Measurements from ENCODE around the gene ERVFRD-1.
"Not testable (repeated sequence)": the region's sequence is repeated elsewhere in the genome, so short reads cannot be mapped to it uniquely, and the experiment has no call there.

GRCh38 chr6:11115808-11116536 is 4.4 kb upstream of the ERVFRD-1 start:
- TF ChIP-seq PATZ1 (CRISPR knock-in tag; IDR thresholded peaks at IDR 0.05; ENCODE audit: borderline replicate concordance); CSDC2 (CRISPR knock-in tag; IDR thresholded peaks at IDR 0.05); PPARA (CRISPR knock-in tag; IDR thresholded peaks at IDR 0.05; ENCODE audit: borderline replicate concordance); ZNF565 (CRISPR knock-in tag; conservative IDR thresholded peaks at IDR 0.05; ENCODE audit: low read depth); BACH2 (CRISPR knock-in tag; IDR thresholded peaks at IDR 0.05; ENCODE audit: borderline replicate concordance); ARNTL (CRISPR knock-in tag; IDR thresholded peaks at IDR 0.05; ENCODE audit: borderline replicate concordance, low read depth); ISL1 (CRISPR knock-in tag; IDR thresholded peaks at IDR 0.05); TOX (CRISPR knock-in tag; IDR thresholded peaks at IDR 0.05; ENCODE audit: borderline replicate concordance); ZFP3 (CRISPR knock-in tag; IDR thresholded peaks at IDR 0.05): not testable (repeated sequence)

Measured in SK-N-SH treated with all-trans-retinoic acid at 6 μM for 48 hours (cell line).